GM21390 (cell line): ENCODE measurements around the gene PSMG1.
"Not testable (repeated sequence)": the region's sequence is repeated elsewhere in the genome, so short reads cannot be mapped to it uniquely, and the experiment has no call there.

Source experiments
- ATAC-seq: cut with Tn5 transposase; IDR thresholded peaks from one replicate; pipeline ENCODE4 v1.9.1; 2021; ENCODE audit not compliant: unreplicated experiment

The PSMG1 gene

GRCh38 chr21:39157241-39157640, 26.0 kb downstream of the PSMG1 start:
- ATAC-seq: not testable (repeated sequence)

- ATAC-seq: no peak
These were observed 27.2 kb downstream of the PSMG1 start for GRCh38 chr21:39156024-39156423.

- ATAC-seq: no peak
These were observed 27.7 kb downstream of the PSMG1 start for GRCh38 chr21:39155578-39155977.

DNA sequence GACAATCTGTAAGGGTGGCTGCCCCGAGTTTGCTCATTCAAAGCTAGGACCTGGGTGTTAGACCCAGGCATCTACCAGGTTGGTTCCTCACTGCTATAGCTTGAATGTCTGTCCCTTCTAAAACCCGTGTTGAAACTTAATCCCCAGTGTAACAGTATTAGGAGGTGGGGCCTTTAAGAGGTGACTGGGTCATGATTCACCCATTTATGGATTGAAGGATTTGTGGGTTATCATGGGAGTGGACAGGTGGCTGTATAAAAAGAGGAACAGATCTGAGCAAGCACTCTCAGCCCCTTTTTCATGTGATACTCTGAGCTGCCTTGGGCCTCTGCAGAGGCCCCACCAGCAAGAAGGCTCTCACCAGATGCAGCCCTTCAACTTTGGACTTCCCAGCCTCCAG, 29.4 kb downstream of the PSMG1 start:
- no peak for ATAC-seq

DNA sequence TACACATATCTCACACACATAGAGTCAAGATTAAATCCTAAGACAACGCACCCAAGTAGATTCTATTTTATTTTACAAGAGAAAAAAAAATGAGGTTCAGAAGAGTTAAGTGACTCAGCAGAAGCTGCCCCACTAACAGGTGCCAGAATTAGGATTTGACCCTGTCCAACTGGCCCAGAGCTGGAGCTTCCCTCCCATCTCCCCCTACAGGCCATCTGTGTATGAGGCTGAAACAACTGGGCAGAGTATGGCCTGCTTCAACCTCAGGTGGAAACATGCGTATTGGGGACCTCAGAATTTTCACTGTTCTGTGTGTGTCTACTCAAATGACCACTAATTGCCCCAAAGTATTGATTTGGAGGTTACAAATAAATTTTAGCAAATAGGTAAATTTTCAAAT, 29.9 kb downstream of the PSMG1 start:
- no peak for ATAC-seq

- no peak for ATAC-seq
These were observed 31.0 kb downstream of the PSMG1 start for GRCh38 chr21:39152271-39152670.

- no peak for ATAC-seq
These were observed 32.4 kb downstream of the PSMG1 start for GRCh38 chr21:39150877-39151276.

DNA sequence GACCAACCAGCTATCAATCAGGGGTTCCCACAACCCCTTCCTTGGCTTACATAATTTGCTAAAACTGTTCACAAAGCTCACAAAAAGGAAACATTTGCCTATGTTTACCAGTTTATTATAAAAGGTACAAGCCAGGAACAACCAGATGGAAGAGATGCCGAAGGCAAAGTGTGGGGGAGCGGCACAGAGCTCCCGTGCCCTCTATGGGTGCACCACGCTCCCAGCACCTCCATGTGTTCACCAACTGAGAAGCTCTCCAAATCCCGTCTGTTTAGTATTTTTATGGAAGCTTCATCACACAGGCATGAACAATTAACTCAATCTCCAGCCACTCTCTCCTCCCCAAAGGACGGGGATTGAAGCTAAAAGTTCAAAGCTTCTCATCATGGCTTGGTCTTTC, 32.9 kb downstream of the PSMG1 start:
- no peak for ATAC-seq

- ATAC-seq: no peak
These were observed 33.4 kb downstream of the PSMG1 start for GRCh38 chr21:39149882-39150281.

DNA sequence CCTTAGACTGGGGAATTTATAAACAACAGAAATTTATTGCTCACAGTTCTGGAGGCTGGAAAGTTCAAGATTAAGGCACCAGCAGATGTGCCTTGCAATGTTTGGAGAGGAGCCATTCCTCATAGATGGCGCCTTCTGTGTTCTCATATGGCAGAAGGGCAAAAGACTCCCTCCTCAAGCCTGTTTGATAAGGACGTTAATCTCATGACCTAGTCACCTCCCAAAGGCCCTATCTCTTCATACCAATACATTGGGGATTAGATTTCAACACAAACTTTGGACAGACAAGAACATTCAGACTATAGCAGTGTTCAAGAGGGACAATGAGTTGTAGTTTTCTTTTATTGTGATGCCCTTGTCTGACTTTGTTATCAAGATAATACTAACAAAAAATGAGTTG, 34.3 kb downstream of the PSMG1 start:
- ATAC-seq: no peak

- no peak for ATAC-seq
These were observed 39.1 kb downstream of the PSMG1 start for GRCh38 chr21:39144191-39144590.

GRCh38 chr21:39142972-39143371, 40.3 kb downstream of the PSMG1 start:
- no peak for ATAC-seq

- ATAC-seq: no peak
These were observed 41.7 kb downstream of the PSMG1 start for GRCh38 chr21:39141502-39141901.

- no peak for ATAC-seq
These were observed 45.7 kb downstream of the PSMG1 start for GRCh38 chr21:39137248-39138178.

GRCh38 chr21:39136711-39137110, 46.5 kb downstream of the PSMG1 start:
- no peak for ATAC-seq

- not testable (repeated sequence) for ATAC-seq
These were observed 47.1 kb downstream of the PSMG1 start for GRCh38 chr21:39136138-39136537.

GRCh38 chr21:39134288-39134810, 48.9 kb downstream of the PSMG1 start:
- ATAC-seq: no peak

GRCh38 chr21:39132248-39132647, 51.0 kb downstream of the PSMG1 start:
- ATAC-seq: no peak

GRCh38 chr21:39131791-39132190, 51.5 kb downstream of the PSMG1 start:
- ATAC-seq: no peak

DNA sequence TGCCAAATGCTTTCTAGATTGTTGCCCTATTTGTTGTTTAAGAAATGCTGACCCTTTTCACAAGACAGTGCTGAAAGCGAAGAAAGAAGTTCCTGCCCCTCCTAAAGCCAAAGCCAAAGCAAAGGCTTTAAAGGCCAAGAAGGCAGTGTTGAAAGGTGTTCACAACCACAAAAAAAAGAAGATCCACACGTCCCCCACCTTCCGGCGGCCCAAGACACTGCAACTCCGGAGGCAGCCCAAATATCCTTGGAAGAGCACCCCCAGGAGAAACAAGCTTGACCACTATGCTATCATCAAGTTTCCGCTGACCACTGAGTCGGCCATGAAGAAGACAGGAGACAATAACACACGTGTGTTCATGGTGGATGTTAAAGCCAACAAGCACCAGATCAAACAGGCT, 55.7 kb downstream of the PSMG1 start:
- no peak for ATAC-seq

GRCh38 chr21:39126486-39126806, 56.8 kb downstream of the PSMG1 start:
- no peak for ATAC-seq

- ATAC-seq: no peak
These were observed 57.3 kb downstream of the PSMG1 start for GRCh38 chr21:39125752-39126485.
